ENCODE results near the gene MCF2L.

The MCF2L gene

DNA sequence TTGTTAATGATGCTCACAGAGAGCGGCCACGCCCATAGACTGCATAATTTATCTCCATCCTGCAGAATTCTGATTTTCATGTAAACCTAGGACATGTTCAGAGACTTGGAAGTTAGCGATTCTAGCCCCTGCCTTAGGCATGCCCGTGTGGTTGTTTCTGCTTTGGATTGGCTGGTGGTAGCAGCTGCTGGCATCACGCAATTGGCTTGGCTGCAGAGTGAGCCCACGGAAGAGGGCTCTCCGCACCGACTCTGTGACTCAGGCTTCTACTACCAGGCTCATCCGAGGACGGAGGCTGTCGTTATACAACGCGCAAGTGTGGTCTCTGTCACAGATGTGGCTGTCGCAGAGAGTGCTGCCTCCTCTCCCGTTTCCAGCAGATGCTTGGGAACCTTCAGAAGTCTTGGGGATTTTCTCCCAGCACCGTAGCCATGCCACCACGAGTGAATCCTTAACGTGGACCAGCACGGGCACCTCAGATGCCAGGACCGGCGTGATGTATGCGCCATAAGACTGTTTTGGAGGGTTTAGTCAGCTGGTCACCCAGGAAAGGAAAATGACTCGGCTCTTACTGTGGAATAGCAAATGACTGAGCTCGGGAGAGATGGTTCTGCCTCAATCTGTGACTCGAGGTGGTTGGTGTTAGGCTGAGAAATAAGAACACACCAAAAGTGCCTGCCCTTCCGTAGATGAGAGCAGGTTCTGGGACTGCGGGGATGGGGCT lies 75.5 kb downstream of the MCF2L start:
- H3K4me3 ChIP-seq (ENCODE audit: low read length), result no peak overlapping the region

GRCh38 chr13:113045251-113046127 lies 76.5 kb downstream of the MCF2L start:
- no peak for DNase-seq (ENCODE audit: low read depth)
- no peak overlapping the region for H3K4me3 ChIP-seq (ENCODE audit: low read length)
- TF ChIP-seq, protein P1, sequence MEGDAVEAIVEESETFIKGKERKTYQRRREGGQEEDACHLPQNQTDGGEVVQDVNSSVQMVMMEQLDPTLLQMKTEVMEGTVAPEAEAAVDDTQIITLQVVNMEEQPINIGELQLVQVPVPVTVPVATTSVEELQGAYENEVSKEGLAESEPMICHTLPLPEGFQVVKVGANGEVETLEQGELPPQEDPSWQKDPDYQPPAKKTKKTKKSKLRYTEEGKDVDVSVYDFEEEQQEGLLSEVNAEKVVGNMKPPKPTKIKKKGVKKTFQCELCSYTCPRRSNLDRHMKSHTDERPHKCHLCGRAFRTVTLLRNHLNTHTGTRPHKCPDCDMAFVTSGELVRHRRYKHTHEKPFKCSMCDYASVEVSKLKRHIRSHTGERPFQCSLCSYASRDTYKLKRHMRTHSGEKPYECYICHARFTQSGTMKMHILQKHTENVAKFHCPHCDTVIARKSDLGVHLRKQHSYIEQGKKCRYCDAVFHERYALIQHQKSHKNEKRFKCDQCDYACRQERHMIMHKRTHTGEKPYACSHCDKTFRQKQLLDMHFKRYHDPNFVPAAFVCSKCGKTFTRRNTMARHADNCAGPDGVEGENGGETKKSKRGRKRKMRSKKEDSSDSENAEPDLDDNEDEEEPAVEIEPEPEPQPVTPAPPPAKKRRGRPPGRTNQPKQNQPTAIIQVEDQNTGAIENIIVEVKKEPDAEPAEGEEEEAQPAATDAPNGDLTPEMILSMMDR (IDR thresholded peaks at IDR 0.05; ENCODE audit: insufficient read depth, low read depth, low read length, missing control alignments), result no peak

More for the DNA sequence above, 75.5 kb downstream of the MCF2L start:
- no peak for DNase-seq (ENCODE audit: low read depth)
- TF ChIP-seq, protein P1 (IDR thresholded peaks at IDR 0.05; ENCODE audit: insufficient read depth, low read depth, low read length, missing control alignments), result no peak

DNA sequence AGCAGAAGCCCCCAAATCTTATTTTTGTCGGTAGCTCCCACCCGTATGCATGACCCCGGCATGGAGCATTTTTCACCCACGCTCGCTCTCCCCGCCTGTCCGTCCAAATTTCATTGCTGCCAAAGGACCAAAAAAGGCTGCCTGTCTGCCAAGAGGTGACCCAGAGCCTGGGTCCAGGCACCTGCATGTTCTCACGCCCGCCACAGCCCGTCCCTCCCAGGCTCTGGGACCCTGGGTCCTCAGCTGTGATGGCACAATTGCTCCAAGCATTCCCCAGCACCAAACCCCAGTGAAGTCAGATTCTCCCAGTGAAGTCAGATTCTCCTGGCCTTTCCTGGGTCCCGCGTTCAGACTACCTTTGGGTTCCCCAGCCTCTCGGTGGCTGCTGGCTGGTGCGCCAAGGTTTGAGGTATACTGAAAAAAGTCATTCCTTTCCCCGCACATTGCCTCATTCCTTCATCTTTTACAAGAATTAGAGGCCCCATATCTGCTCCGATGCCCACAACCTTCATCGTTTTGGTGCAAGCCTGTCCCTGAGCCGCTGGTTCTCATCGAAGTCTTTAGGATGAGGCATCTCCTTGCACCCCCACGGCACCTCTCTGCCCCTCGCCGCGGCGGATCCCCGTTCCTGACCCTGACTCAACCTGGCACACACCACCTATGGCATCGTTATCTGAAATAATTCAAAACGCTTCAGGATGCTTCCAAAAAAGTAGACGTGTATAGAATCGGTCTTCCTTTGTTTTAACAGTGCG lies 77.3 kb downstream of the MCF2L start:
- no peak overlapping the region for H3K4me3 ChIP-seq (ENCODE audit: low read length)
- DNase-seq (ENCODE audit: low read depth), result no peak
- TF ChIP-seq, protein P1 (IDR thresholded peaks at IDR 0.05; ENCODE audit: insufficient read depth, low read depth, low read length, missing control alignments), result no peak

GRCh38 chr13:113046883-113047244 lies 77.8 kb downstream of the MCF2L start:
- no peak overlapping the region for H3K4me3 ChIP-seq (ENCODE audit: low read length)
- no peak for DNase-seq (ENCODE audit: low read depth)
- TF ChIP-seq, protein P1 (IDR thresholded peaks at IDR 0.05; ENCODE audit: insufficient read depth, low read depth, low read length, missing control alignments), result no peak

DNA sequence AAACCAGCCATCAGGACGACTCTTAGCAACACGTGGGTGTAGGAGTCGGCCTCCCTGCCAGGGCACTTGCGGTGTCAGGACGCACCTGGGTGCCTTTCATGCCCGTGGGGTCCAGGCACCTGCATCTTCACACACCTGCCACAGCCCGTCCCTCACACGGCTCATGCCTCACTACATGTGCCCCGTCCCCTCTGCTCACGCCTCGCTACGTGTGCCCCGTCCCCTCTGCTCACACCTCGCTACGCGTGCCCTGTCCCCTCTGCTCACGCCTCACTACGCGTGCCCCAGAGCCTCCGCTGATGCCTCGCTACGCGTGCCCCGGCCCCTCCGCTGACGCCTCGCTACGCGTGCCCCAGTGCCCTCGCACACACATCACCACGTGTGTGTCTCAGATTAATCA lies 78.6 kb downstream of the MCF2L start:
- no peak overlapping the region for H3K4me3 ChIP-seq (ENCODE audit: low read length)
- DNase-seq (ENCODE audit: low read depth), result no peak
- TF ChIP-seq, protein P1 (IDR thresholded peaks at IDR 0.05; ENCODE audit: insufficient read depth, low read depth, low read length, missing control alignments), result no peak

- TF ChIP-seq, protein P1 (IDR thresholded peaks at IDR 0.05; ENCODE audit: insufficient read depth, low read depth, low read length, missing control alignments), result no peak
- DNase-seq (ENCODE audit: low read depth), result no peak
- H3K4me3 ChIP-seq (ENCODE audit: low read length), result no peak overlapping the region
These were observed 79.8 kb downstream of the MCF2L start for GRCh38 chr13:113048766-113049165.

Measured in epithelial cell of esophagus (primary cell).